GM12801 (cell line): ENCODE results near the gene SLC25A31.

Source experiments
- TF ChIP-seq, protein P1 (sequence below): IDR thresholded peaks from one replicate; pipeline ENCODE4 v1.5.1; 2011; ENCODE audit warnings: control low read depth; ENCODE audit not compliant: insufficient read length; ENCODE audit errors: extremely low read depth

Gene SLC25A31

DNA sequence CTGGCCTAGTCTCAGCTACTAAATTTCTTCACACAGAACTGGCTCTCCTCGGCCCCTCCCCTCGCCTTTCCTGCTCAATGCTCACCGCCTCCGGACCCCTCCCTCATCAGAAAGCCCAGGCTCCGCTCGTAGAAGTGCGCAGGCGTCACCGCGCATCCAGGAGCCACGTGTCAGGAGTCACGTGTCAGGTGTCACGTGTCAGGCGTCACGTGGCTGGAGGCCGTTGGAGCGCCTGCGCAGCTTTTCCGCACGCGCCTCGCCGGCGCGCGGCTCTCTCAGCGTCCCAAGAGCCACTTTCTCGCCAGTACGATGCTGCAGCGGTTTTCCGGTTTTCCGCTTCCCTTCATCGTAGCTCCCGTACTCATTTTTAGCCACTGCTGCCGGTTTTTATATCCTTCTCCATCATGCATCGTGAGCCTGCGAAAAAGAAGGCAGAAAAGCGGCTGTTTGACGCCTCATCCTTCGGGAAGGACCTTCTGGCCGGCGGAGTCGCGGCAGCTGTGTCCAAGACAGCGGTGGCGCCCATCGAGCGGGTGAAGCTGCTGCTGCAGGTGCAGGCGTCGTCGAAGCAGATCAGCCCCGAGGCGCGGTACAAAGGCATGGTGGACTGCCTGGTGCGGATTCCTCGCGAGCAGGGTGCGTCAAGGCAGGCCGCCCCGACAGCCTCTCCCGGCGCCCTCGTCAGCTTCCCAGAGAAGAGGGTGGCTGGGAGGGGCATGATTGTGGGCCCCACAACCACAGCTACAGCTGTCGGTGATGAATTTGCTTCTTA lies at the start of gene SLC25A31:
TSS of gene SLC25A31 (plus strand) at position 259 of the 772 bp plus-strand sequence. CDS start at position 405, 146 bp downstream.
- TF ChIP-seq, protein P1, sequence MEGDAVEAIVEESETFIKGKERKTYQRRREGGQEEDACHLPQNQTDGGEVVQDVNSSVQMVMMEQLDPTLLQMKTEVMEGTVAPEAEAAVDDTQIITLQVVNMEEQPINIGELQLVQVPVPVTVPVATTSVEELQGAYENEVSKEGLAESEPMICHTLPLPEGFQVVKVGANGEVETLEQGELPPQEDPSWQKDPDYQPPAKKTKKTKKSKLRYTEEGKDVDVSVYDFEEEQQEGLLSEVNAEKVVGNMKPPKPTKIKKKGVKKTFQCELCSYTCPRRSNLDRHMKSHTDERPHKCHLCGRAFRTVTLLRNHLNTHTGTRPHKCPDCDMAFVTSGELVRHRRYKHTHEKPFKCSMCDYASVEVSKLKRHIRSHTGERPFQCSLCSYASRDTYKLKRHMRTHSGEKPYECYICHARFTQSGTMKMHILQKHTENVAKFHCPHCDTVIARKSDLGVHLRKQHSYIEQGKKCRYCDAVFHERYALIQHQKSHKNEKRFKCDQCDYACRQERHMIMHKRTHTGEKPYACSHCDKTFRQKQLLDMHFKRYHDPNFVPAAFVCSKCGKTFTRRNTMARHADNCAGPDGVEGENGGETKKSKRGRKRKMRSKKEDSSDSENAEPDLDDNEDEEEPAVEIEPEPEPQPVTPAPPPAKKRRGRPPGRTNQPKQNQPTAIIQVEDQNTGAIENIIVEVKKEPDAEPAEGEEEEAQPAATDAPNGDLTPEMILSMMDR, result no peak

DNA sequence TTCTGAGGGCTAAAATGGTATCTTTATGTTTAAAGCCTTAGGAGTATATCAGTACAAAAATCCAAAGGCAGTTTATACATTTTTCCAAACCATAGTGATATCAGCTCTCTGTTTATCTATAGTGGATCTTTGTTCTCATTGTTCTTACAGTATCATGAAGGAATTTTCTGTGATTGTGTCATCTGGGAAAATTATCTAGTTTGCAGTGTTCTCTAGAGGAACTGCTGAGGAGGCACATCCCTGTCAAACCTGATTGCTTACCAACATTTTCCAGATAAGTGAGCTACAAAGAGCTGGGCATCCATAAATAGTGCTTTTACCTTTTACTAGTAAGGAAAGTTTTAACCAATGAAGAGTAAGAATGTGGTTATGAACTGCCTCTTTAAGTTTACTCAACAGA lies 44.9 kb upstream of the SLC25A31 start:
- TF ChIP-seq, protein P1, result no peak

DNA sequence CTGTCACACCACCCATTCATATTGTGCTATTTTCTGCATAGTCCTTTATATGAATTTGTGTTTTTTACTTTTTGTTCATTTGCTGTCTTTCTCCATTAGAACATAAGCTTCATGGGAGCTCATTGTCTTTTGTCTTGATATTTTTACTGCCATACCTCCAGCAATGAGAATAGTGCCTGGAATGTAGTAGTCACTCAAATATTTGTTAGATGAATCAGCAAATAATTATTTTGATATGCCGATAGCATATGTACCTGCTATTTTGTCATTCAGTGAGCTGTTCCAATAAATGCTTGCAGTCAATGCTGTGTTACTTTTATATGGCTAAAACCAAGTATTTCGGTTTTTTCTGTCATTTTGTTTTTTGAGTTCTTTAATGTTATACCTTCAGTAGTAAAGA lies 43.5 kb upstream of the SLC25A31 start:
- TF ChIP-seq, protein P1, result no peak

DNA sequence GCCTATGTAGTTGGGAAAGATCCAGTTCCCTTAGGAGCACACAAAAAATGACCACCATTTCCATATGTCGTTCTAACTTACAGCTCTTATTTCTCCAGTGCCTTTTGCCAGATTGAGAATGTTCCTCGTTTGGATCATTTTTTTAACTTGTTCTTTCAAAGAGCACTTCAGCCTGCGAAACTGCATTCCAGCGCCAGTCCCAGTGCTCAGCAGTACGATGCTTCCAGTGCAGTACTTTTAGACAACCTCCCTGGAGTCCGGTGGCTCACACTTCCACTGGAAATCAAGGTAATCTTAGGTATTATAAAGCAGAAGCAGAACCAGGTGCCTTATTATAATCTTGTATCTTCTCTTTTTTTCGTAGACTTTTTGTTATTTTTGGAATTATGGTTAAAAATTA lies 42.6 kb upstream of the SLC25A31 start:
- TF ChIP-seq, protein P1, result no peak

DNA sequence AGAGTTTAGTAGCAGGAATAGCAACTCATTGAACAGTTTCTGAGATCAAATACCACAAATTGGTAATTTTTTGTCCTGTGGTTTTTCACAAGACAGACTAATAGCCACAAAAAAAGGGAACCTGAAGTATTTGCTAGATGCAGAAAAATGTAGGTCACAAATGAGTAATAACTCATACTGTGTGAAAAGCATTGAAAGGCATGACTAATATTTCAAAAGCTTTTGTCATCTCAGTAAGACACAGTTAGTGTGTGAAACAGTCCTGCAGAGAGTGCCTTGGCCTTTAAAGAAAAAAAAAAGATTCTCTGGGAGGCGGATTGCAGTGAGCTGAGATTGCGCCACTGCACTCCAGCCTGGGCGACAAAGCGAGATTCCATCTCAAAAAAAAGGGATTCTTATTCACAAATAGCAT lies 31.4 kb upstream of the SLC25A31 start:
- TF ChIP-seq, protein P1, result no peak

DNA sequence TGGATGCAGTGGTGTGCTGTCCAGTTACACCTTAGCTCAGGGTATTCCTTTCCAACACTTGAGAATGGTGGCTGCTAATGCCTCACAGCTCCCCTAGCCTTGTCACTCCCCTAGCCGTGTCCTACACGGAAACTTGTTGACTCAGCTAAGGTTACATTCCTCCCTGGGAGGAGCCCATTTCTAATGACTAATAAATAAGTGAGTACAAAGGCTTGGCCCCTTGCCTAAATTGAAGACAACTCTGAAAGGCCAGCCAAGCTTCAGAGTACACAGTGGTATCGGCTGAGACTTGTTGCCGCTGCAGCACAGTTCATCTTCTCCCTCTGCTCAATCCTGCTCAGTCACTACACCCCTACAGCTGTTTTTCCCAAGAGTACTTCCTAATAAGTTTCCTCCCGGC lies 21.2 kb upstream of the SLC25A31 start:
- TF ChIP-seq, protein P1, result no peak

DNA sequence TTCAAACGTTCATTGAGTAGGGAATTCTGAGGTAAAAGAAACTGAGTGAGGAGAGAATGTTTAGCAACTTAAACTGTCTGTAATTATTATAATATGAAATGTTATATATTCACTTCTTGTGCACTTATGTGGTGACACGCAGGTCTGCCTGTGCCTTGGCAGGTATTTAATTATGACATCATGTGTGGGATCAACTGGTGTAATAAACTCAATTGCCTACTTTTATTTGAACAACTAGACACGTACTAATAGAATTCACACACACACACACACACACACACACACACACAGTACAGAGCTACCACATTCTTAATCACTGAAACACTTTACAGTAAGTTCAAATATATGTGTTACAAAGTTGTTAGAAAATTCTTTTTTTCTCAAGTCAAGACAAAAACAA lies 20.7 kb upstream of the SLC25A31 start:
- TF ChIP-seq, protein P1, result no peak
